CD4-positive, alpha-beta T cell treated with Interleukin-6 for 4 hours (primary cell): ENCODE data around the gene TMCC1.
A peak's percentile ranks its signal among the peaks of the same experiment; 100 is the strongest.
"Not testable (repeated sequence)": the region's sequence is repeated elsewhere in the genome, so short reads cannot be mapped to it uniquely, and the experiment has no call there.

ENCODE experiments used
- DNase-seq: peaks from one replicate; pipeline ENCODE4 v3.0.0-alpha.2; 2020; ENCODE audit warnings: mixed read lengths

Gene TMCC1

GRCh38 chr3:129893581-129894070 lies at the start of gene TMCC1:
TMCC1 (minus strand) TSS chr3:129893711.
- DNase-seq = peak; percentile 93

GRCh38 chr3:129943020-129943419 lies 49.5 kb upstream of the TMCC1 start:
- DNase-seq = no peak

- peak; percentile 17 for DNase-seq
Observed at GRCh38 chr3:129942296-129942695, 48.8 kb upstream of the TMCC1 start.

GRCh38 chr3:129940086-129940485 lies 46.6 kb upstream of the TMCC1 start:
- no peak for DNase-seq

GRCh38 chr3:129938140-129938930 lies 44.8 kb upstream of the TMCC1 start:
- DNase-seq = no peak

GRCh38 chr3:129937717-129938116 lies 44.2 kb upstream of the TMCC1 start:
- no peak for DNase-seq

GRCh38 chr3:129936757-129937156 lies 43.2 kb upstream of the TMCC1 start:
- peak; percentile 9 for DNase-seq

GRCh38 chr3:129934234-129935123 lies 41.0 kb upstream of the TMCC1 start:
- DNase-seq = peak; percentile 42

GRCh38 chr3:129933471-129933870 lies 40.0 kb upstream of the TMCC1 start:
- DNase-seq = no peak

- DNase-seq = no peak
Observed at GRCh38 chr3:129929383-129929782, 35.9 kb upstream of the TMCC1 start.

- DNase-seq = no peak
Observed at GRCh38 chr3:129927072-129927471, 33.6 kb upstream of the TMCC1 start.

GRCh38 chr3:129919806-129920205 lies 26.3 kb upstream of the TMCC1 start:
- no peak for DNase-seq

GRCh38 chr3:129919357-129919756 lies 25.8 kb upstream of the TMCC1 start:
- DNase-seq = no peak

- DNase-seq = no peak
Observed at GRCh38 chr3:129918461-129918860, 24.9 kb upstream of the TMCC1 start.

- no peak for DNase-seq
Observed at GRCh38 chr3:129917423-129918007, 24.0 kb upstream of the TMCC1 start.

GRCh38 chr3:129913618-129914017 lies 20.1 kb upstream of the TMCC1 start:
- DNase-seq = no peak

GRCh38 chr3:129911261-129911861 lies 17.9 kb upstream of the TMCC1 start:
- DNase-seq = no peak

- not testable (repeated sequence) for DNase-seq
Observed at GRCh38 chr3:129909235-129909634, 15.7 kb upstream of the TMCC1 start.

- no peak for DNase-seq
Observed at GRCh38 chr3:129908417-129908816, 14.9 kb upstream of the TMCC1 start.

- DNase-seq = not testable (repeated sequence)
Observed at GRCh38 chr3:129901272-129901671, 7.8 kb upstream of the TMCC1 start.

- DNase-seq = no peak
Observed at GRCh38 chr3:129897026-129897425, 3.5 kb upstream of the TMCC1 start.

GRCh38 chr3:129892857-129893580 lies 492 bp downstream of the TMCC1 start:
- DNase-seq = peak; percentile 80
